Measurements from ENCODE around the gene CUEDC2. TPM values are rescaled to one million over a fixed set of nuclear protein-coding genes. Genes with fewer than 3 reads are reported as not detected.
A peak's percentile ranks its signal among the peaks of the same experiment; 100 is the strongest.

The CUEDC2 gene
- total and polyA plus RNA-seq, 10 of the 15 experiments (the other 5 are each of a cell fraction or from before 2014, with no cell fraction given), result 20.4 to 121 (median 75.0) TPM

- Histone ChIP-seq H3K27me3 (replicated peaks in 1 of 2; ENCODE audit: control insufficient read depth in 2 of 2, insufficient read depth in 2 of 2, low read length in 1 of 2) (no peaks in the 10 kb centered on the region), H3K4me1 (ENCODE audit: control insufficient read depth, insufficient read depth, low read length) (no peaks in the 10 kb centered on the region), H2AFZ (ENCODE audit: control insufficient read depth, low read depth, low read length) (no peak overlapping the region), H3K4me3 (no peak overlapping the region), H3K27ac (ENCODE audit: control insufficient read depth, insufficient read depth) (no peak overlapping the region), H3K4me2 (ENCODE audit: control insufficient read depth, insufficient read depth) (no peak overlapping the region), H3K9me3 (replicated peaks; ENCODE audit: control insufficient read depth, insufficient read depth, low read length) (no peaks in the 10 kb centered on the region), H3K9ac (ENCODE audit: control insufficient read depth, insufficient read depth, low read length) (no peak overlapping the region), H4K20me1 (ENCODE audit: control insufficient read depth, insufficient read depth) (no peaks in the 10 kb centered on the region; the same call in 1 of the 2 replicates), H3K36me3 (ENCODE audit: control insufficient read depth in 2 of 2, insufficient read depth in 2 of 2, low read length in 1 of 2) (peaks cover 12 to 21% of the 10 kb centered on the region in 2 experiments), H3K79me2 (ENCODE audit: control insufficient read depth, insufficient read depth, low read length) (no peaks in the 10 kb centered on the region)
- ChIA-PET RAD21 (ENCODE audit: unreplicated experiment) (interaction anchor here (3.8 kb wide), 1 partner anchor 106 kb away, joined by 23 read pairs; no protein-coding TSS in a partner anchor), POLR2A (interaction anchor here (0.6 to 1.1 kb wide), 2 partner anchors 11 to 81 kb away, joined by 3 to 4 read pairs; partner anchors contain the start of gene NFKB2), CTCF (interaction anchor here (0.6 to 3.7 kb wide), 6 partner anchors 27 to 307 kb away, joined by 3 to 42 read pairs (median 4); partner anchors contain the start of genes FBXL15 and SUFU), SMC1A (ENCODE audit: uncharacterized antibody, unreplicated experiment) (interaction anchor here (1.2 kb wide), 1 partner anchor 108 kb away, joined by 3 read pairs; no protein-coding TSS in a partner anchor)
- TF ChIP-seq NKRF (conservative IDR thresholded peaks at IDR 0.05) (no peak), EZH2 (IDR thresholded peaks at IDR 0.05; ENCODE audit: borderline replicate concordance, control insufficient read depth, low read depth, low read length) (no peak), SIX5 (IDR thresholded peaks at IDR 0.05; ENCODE audit: low read depth, low read length, severe bottlenecking) (no peak), PAX5 (IDR thresholded peaks at IDR 0.05; ENCODE audit: borderline replicate concordance, low read depth, low read length) (no peak), POLR2AphosphoS5 (IDR thresholded peaks at IDR 0.05; ENCODE audit: low read length) (no peak), TCF7 (IDR thresholded peaks at IDR 0.05; ENCODE audit: borderline replicate concordance) (no peak), NR2C1 (IDR thresholded peaks at IDR 0.05) (no peak), KLF5 (IDR thresholded peaks at IDR 0.05; ENCODE audit: partially characterized antibody) (no peak), MTA3 (IDR thresholded peaks at IDR 0.05; ENCODE audit: borderline replicate concordance, low read length) (no peak), ZBTB4 (CRISPR knock-in tag; IDR thresholded peaks at IDR 0.05) (no peak), CEBPZ (IDR thresholded peaks at IDR 0.05; ENCODE audit: low read depth, low read length) (no peak), RUNX3 (IDR thresholded peaks at IDR 0.05; ENCODE audit: low read length) (no peak)
- intact Hi-C loops (cut with micrococcal nuclease; ENCODE audit: unreplicated experiment), result loop anchor here (5.0 kb wide), 1 partner anchor 249 kb away; the partner anchor contains the start of gene ELOVL3
- no peak for DNase-seq (ENCODE audit: low read depth, low spot score)
- TSS peak; percentile 45 for BruUV-seq (replicated peaks)
- FAIRE-seq, result no peak
- ATAC-seq, result no peak
- whole genome bisulfite sequencing (ENCODE audit: insufficient coverage, insufficient replicate concordance, low lambda C conversion rate, missing lambda C conversion rate), result 85% methylated on average over 9 of the region's 9 CpGs
- in situ Hi-C loops (cut with MboI), result no loop called here
Measured at GRCh38 chr10:102476466-102477141, 44.2 kb upstream of the CUEDC2 start.
